ENCODE results near the gene WIPI1.

DNA sequence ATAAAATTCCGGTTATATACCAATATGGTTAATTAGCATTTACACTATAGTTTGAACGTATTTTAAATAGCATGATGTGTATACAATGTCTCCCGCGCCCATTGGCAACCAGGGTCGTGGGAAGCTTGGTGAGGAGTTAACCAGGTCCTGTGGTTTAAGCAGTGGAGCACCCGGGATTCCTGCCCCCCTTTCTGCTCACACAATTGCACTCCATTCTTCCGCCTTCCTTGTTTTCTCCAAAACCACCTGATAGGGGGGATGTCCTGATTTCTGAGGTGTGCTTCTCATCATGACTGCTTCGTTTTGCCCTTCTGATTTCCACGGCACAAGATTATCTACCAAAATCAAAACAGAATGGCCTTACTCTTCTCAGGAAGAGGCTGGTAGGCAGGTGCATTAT is 35.8 kb downstream of the WIPI1 start:
- TF ChIP-seq POLR2AphosphoS5 (IDR thresholded peaks at IDR 0.05; ENCODE audit: low read depth): no peak
- TF ChIP-seq, protein P1, sequence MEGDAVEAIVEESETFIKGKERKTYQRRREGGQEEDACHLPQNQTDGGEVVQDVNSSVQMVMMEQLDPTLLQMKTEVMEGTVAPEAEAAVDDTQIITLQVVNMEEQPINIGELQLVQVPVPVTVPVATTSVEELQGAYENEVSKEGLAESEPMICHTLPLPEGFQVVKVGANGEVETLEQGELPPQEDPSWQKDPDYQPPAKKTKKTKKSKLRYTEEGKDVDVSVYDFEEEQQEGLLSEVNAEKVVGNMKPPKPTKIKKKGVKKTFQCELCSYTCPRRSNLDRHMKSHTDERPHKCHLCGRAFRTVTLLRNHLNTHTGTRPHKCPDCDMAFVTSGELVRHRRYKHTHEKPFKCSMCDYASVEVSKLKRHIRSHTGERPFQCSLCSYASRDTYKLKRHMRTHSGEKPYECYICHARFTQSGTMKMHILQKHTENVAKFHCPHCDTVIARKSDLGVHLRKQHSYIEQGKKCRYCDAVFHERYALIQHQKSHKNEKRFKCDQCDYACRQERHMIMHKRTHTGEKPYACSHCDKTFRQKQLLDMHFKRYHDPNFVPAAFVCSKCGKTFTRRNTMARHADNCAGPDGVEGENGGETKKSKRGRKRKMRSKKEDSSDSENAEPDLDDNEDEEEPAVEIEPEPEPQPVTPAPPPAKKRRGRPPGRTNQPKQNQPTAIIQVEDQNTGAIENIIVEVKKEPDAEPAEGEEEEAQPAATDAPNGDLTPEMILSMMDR (IDR thresholded peaks at IDR 0.05; ENCODE audit: insufficient read depth, low read length): no peak

Data from HL-60 (cell line).